Measurements from ENCODE around the gene CSNK1D. TPM values are rescaled to one million over a fixed set of nuclear protein-coding genes. Genes with fewer than 3 reads are reported as not detected.

CSNK1D gene
- total and polyA plus RNA-seq, 7 experiments from 2014 or later: 46.1 to 249 (median 170) TPM

DNA sequence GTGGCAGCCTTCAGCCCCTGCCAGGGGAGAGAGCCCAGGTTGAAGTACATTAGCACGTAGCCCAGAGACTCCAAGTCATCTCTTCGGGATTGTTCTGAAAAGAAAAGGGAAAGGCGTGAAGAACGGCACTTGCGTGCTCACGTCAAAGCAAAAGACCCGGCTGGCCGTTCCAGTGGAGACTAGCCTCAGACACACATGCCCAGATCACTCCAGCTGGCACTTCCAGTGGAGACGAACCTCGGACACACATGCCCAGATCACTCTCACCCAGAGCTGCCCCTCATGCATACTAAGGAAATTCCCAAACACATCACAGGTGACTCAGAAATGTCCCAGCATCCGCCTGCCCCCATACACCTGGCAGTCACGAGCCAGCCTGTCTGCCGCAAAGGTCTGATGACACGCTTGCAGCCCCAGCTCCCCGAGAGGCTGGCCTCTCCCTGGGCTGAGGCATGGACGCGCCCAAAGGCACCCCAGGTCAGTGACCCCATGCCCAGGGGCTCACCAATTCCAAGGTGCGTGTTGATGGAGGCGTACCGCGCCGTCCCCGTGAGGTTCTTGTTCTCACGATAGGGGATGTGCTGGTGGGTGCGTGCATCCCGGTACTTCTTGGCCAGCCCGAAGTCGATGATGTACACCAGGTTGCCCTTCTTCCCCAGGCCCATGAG is 20.9 kb downstream of the CSNK1D start:
- CTCF ChIA-PET: interaction anchor here (0.6 kb wide), 1 partner anchor 962 kb away, joined by 3 read pairs; no protein-coding TSS in a partner anchor

GRCh38 chr17:82250868-82251500 is 22.5 kb downstream of the CSNK1D start:
- Histone ChIP-seq H3K4me3 (ENCODE audit: low read length) (no peak overlapping the region), H3K27ac (ENCODE audit: low read depth, low read length) (peak overlapping the region; percentile 14), H3K27me3 (ENCODE audit: control insufficient read depth in 2 of 2, insufficient read depth in 2 of 2, low read length in 2 of 2) (no peaks in the 10 kb centered on the region), H3K36me3 (ENCODE audit: control insufficient read depth in 2 of 3, insufficient read depth in 3 of 3, low read length in 3 of 3) (peaks cover 57 to 88% (median 61%) of the 10 kb centered on the region in 3 experiments), H3K4me1 (ENCODE audit: control insufficient read depth in 2 of 2, insufficient read depth in 2 of 2, low read length in 2 of 2) (peaks cover 3 to 6% of the 10 kb centered on the region in 2 donors), H3K9me3 (ENCODE audit: control insufficient read depth in 2 of 3, low read length in 3 of 3) (no peaks in the 10 kb centered on the region)
- Mint-ChIP-seq H3K36me3 (peaks cover 7 to 46% (median 27%) of the 10 kb centered on the region in 5 donors), H3K27me3 (no peaks in the 10 kb centered on the region), H3K9me3 (peaks cover 0 to 4% (median 0%) of the 10 kb centered on the region in 11 donors), H3K4me1 (peaks cover 7 to 27% (median 15%) of the 10 kb centered on the region in 7 donors), H3K4me3 (no peak overlapping the region), H3K27ac (peak overlapping the region in 4 of 9 donors; percentile 51 to 79 (median 73))
- no peak for DNase-seq
- intact Hi-C loops (cut with micrococcal nuclease): no loop called here
- ATAC-seq: peak; percentile 6
- CTCF ChIA-PET: no interaction called here
- POLR2A ChIA-PET: interaction anchor here (1.2 to 1.5 kb wide), 2 partner anchors 9 to 46 kb away, joined by 4 read pairs; no protein-coding TSS in a partner anchor

More for the DNA sequence above, 20.9 kb downstream of the CSNK1D start:
- no peaks in the 10 kb centered on the region for H3K27me3 Mint-ChIP-seq
- POLR2A ChIA-PET: no interaction called here
- ATAC-seq (no peak), DNase-seq (no peak)
- intact Hi-C loops (cut with micrococcal nuclease): no loop called here
- peaks cover 13 to 27% (median 19%) of the 10 kb centered on the region in 7 donors for H3K4me1 Mint-ChIP-seq
- Histone ChIP-seq H3K4me1 (ENCODE audit: control insufficient read depth in 2 of 2, insufficient read depth in 2 of 2, low read length in 2 of 2) (no peaks in the 10 kb centered on the region), H3K27me3 (ENCODE audit: control insufficient read depth in 2 of 2, insufficient read depth in 2 of 2, low read length in 2 of 2) (no peaks in the 10 kb centered on the region), H3K36me3 (ENCODE audit: control insufficient read depth in 2 of 3, insufficient read depth in 3 of 3, low read length in 3 of 3) (peaks cover 48 to 88% (median 49%) of the 10 kb centered on the region in 3 experiments), H3K27ac (ENCODE audit: low read depth, low read length) (peak overlapping the region; percentile 14), H3K9me3 (ENCODE audit: control insufficient read depth in 2 of 3, low read length in 3 of 3) (no peaks in the 10 kb centered on the region), H3K4me3 (ENCODE audit: low read length) (no peak overlapping the region)
- H3K9me3 Mint-ChIP-seq: peaks cover 0 to 4% (median 0%) of the 10 kb centered on the region in 11 donors
- H3K4me3 Mint-ChIP-seq: no peak overlapping the region
- H3K27ac Mint-ChIP-seq: peak overlapping the region in 4 of 9 donors; percentile 25 to 71 (median 57)
- H3K36me3 Mint-ChIP-seq: peaks cover 11 to 50% (median 39%) of the 10 kb centered on the region in 5 donors

GRCh38 chr17:82249896-82250581 is 23.5 kb downstream of the CSNK1D start:
- Mint-ChIP-seq H3K36me3 (peaks cover 7 to 40% (median 19%) of the 10 kb centered on the region in 5 donors), H3K4me3 (no peak overlapping the region), H3K4me1 (peaks cover 4 to 22% (median 12%) of the 10 kb centered on the region in 7 donors), H3K27ac (no peak overlapping the region), H3K9me3 (peaks cover 0 to 4% (median 0%) of the 10 kb centered on the region in 11 donors), H3K27me3 (no peaks in the 10 kb centered on the region)
- ChIA-PET CTCF (no interaction called here), POLR2A (interaction anchor here (1.2 to 1.5 kb wide), 2 partner anchors 8 to 47 kb away, joined by 4 read pairs; no protein-coding TSS in a partner anchor)
- H3K4me1 ChIP-seq (ENCODE audit: control insufficient read depth in 2 of 2, insufficient read depth in 2 of 2, low read length in 2 of 2): peaks cover 3 to 6% of the 10 kb centered on the region in 2 donors
- peaks cover 51 to 88% (median 67%) of the 10 kb centered on the region in 3 experiments for H3K36me3 ChIP-seq (ENCODE audit: control insufficient read depth in 2 of 3, insufficient read depth in 3 of 3, low read length in 3 of 3)
- H3K27me3 ChIP-seq (ENCODE audit: control insufficient read depth in 2 of 2, insufficient read depth in 2 of 2, low read length in 2 of 2): no peaks in the 10 kb centered on the region
- H3K4me3 ChIP-seq (ENCODE audit: low read length): no peak overlapping the region
- peak; percentile 6 for ATAC-seq
- intact Hi-C loops (cut with micrococcal nuclease): no loop called here
- H3K27ac ChIP-seq (ENCODE audit: low read depth, low read length): no peak overlapping the region
- H3K9me3 ChIP-seq (ENCODE audit: control insufficient read depth in 2 of 3, low read length in 3 of 3): no peaks in the 10 kb centered on the region
- peak in 1 of 9 donors; percentile 19 for DNase-seq

GRCh38 chr17:82248815-82249674 is 24.5 kb downstream of the CSNK1D start:
- POLR2A ChIA-PET: interaction anchor here (0.6 kb wide), 1 partner anchor 222 kb away, joined by 3 read pairs; no protein-coding TSS in a partner anchor
- peaks cover 12 to 30% (median 19%) of the 10 kb centered on the region in 7 donors for H3K4me1 Mint-ChIP-seq
- DNase-seq (peak in 1 of 9 donors; percentile 19), ATAC-seq (no peak)
- no peak overlapping the region for H3K4me3 ChIP-seq (ENCODE audit: low read length)
- H3K27ac Mint-ChIP-seq: peak overlapping the region in 1 of 9 donors; percentile 38
- no peak overlapping the region for H3K4me3 Mint-ChIP-seq
- H3K9me3 ChIP-seq (ENCODE audit: control insufficient read depth in 2 of 3, low read length in 3 of 3): no peaks in the 10 kb centered on the region
- no peaks in the 10 kb centered on the region for H3K27me3 Mint-ChIP-seq
- no peak overlapping the region for H3K27ac ChIP-seq (ENCODE audit: low read depth, low read length)
- CTCF ChIA-PET: no interaction called here
- H3K36me3 Mint-ChIP-seq: peaks cover 15 to 50% (median 26%) of the 10 kb centered on the region in 5 donors
- H3K36me3 ChIP-seq (ENCODE audit: control insufficient read depth in 2 of 3, insufficient read depth in 3 of 3, low read length in 3 of 3): peaks cover 60 to 96% (median 67%) of the 10 kb centered on the region in 3 experiments
- H3K27me3 ChIP-seq (ENCODE audit: control insufficient read depth in 2 of 2, insufficient read depth in 2 of 2, low read length in 2 of 2): no peaks in the 10 kb centered on the region
- peaks cover 0 to 4% (median 0%) of the 10 kb centered on the region in 11 donors for H3K9me3 Mint-ChIP-seq
- intact Hi-C loops (cut with micrococcal nuclease): no loop called here
- H3K4me1 ChIP-seq (ENCODE audit: control insufficient read depth in 2 of 2, insufficient read depth in 2 of 2, low read length in 2 of 2): peaks cover 3 to 6% of the 10 kb centered on the region in 2 donors

- peaks cover 3 to 6% of the 10 kb centered on the region in 2 donors for H3K4me1 ChIP-seq (ENCODE audit: control insufficient read depth in 2 of 2, insufficient read depth in 2 of 2, low read length in 2 of 2)
- H3K36me3 Mint-ChIP-seq: peaks cover 18 to 51% (median 29%) of the 10 kb centered on the region in 5 donors
- intact Hi-C loops (cut with micrococcal nuclease): no loop called here
Measured at GRCh38 chr17:82247856-82248671, 25.4 kb downstream of the CSNK1D start.

More at GRCh38 chr17:82247856-82248671, 25.4 kb downstream of the CSNK1D start:
- peaks cover 60 to 100% (median 73%) of the 10 kb centered on the region in 3 experiments for H3K36me3 ChIP-seq (ENCODE audit: control insufficient read depth in 2 of 3, insufficient read depth in 3 of 3, low read length in 3 of 3)
- POLR2A ChIA-PET: interaction anchor here (0.8 kb wide), 1 partner anchor 44 kb away, joined by 3 read pairs; no protein-coding TSS in a partner anchor
- Mint-ChIP-seq H3K4me1 (peaks cover 14 to 32% (median 21%) of the 10 kb centered on the region in 7 donors), H3K9me3 (peaks cover 0 to 4% (median 0%) of the 10 kb centered on the region in 11 donors), H3K27me3 (no peaks in the 10 kb centered on the region), H3K27ac (peak overlapping the region in 2 of 9 donors; percentile 12 to 16), H3K4me3 (no peak overlapping the region)
- no peak overlapping the region for H3K4me3 ChIP-seq (ENCODE audit: low read length)
- CTCF ChIA-PET: no interaction called here
- no peaks in the 10 kb centered on the region for H3K9me3 ChIP-seq (ENCODE audit: control insufficient read depth in 2 of 3, low read length in 3 of 3)
- no peak for ATAC-seq
- H3K27me3 ChIP-seq (ENCODE audit: control insufficient read depth in 2 of 2, insufficient read depth in 2 of 2, low read length in 2 of 2): no peaks in the 10 kb centered on the region
- H3K27ac ChIP-seq (ENCODE audit: low read depth, low read length): no peak overlapping the region
- no peak for DNase-seq
